Measurements from ENCODE around the gene FOLR1. TPM values are rescaled to one million over a fixed set of nuclear protein-coding genes. Genes with fewer than 3 reads are reported as not detected.
"Not testable (repeated sequence)": the region's sequence is repeated elsewhere in the genome, so short reads cannot be mapped to it uniquely, and the experiment has no call there.

The FOLR1 gene
- total RNA-seq, 1 experiment from 2014 or later = 2.7 TPM

GRCh38 chr11:72150882-72151281 is 41.1 kb upstream of the FOLR1 start:
- intact Hi-C loops (cut with micrococcal nuclease; ENCODE audit: unreplicated experiment) = no loop called here
- H3K36me3 Mint-ChIP-seq (ENCODE audit: insufficient read depth, unreplicated experiment) = no peaks in the 10 kb centered on the region
- CTCF ChIA-PET = no interaction called here
- no peak for TF ChIP-seq CTCF (IDR thresholded peaks at IDR 0.05; ENCODE audit: unreplicated experiment)
- no peaks in the 10 kb centered on the region for H3K9me3 Mint-ChIP-seq (ENCODE audit: low read depth, unreplicated experiment)
- no peak overlapping the region for H3K27ac Mint-ChIP-seq (ENCODE audit: unreplicated experiment)
- BruUV-seq (replicated peaks) = no TSS peak
- H3K4me1 Mint-ChIP-seq (ENCODE audit: low read depth, unreplicated experiment) = no peaks in the 10 kb centered on the region
- DNase-seq = no peak
- no peak overlapping the region for H3K4me3 Mint-ChIP-seq (ENCODE audit: low read depth, unreplicated experiment)
- peaks cover 7% of the 10 kb centered on the region for H3K27me3 Mint-ChIP-seq (ENCODE audit: unreplicated experiment)

GRCh38 chr11:72153874-72154273 is 38.1 kb upstream of the FOLR1 start:
- H3K27ac Mint-ChIP-seq (ENCODE audit: unreplicated experiment); H3K4me3 Mint-ChIP-seq (ENCODE audit: low read depth, unreplicated experiment); DNase-seq; intact Hi-C loops (cut with micrococcal nuclease; ENCODE audit: unreplicated experiment); BruUV-seq (replicated peaks); H3K36me3 Mint-ChIP-seq (ENCODE audit: insufficient read depth, unreplicated experiment); H3K9me3 Mint-ChIP-seq (ENCODE audit: low read depth, unreplicated experiment); H3K4me1 Mint-ChIP-seq (ENCODE audit: low read depth, unreplicated experiment): not testable (repeated sequence)
- CTCF ChIA-PET = interaction anchor here (0.9 kb wide), 1 partner anchor 9 kb away, joined by 4 read pairs; no protein-coding TSS in a partner anchor
- peaks cover 13% of the 10 kb centered on the region for H3K27me3 Mint-ChIP-seq (ENCODE audit: unreplicated experiment)

GRCh38 chr11:72154816-72155215 is 37.1 kb upstream of the FOLR1 start:
- Mint-ChIP-seq H3K4me1 (ENCODE audit: low read depth, unreplicated experiment) (no peaks in the 10 kb centered on the region), H3K36me3 (ENCODE audit: insufficient read depth, unreplicated experiment) (no peaks in the 10 kb centered on the region), H3K27me3 (ENCODE audit: unreplicated experiment) (peaks cover 22% of the 10 kb centered on the region), H3K4me3 (ENCODE audit: low read depth, unreplicated experiment) (no peak overlapping the region), H3K9me3 (ENCODE audit: low read depth, unreplicated experiment) (no peaks in the 10 kb centered on the region), H3K27ac (ENCODE audit: unreplicated experiment) (no peak overlapping the region)
- no peak for TF ChIP-seq CTCF (IDR thresholded peaks at IDR 0.05; ENCODE audit: unreplicated experiment)
- intact Hi-C loops (cut with micrococcal nuclease; ENCODE audit: unreplicated experiment) = no loop called here
- DNase-seq = no peak
- BruUV-seq (replicated peaks) = no TSS peak
- CTCF ChIA-PET = no interaction called here

- no peak for DNase-seq
- intact Hi-C loops (cut with micrococcal nuclease; ENCODE audit: unreplicated experiment) = no loop called here
- TF ChIP-seq CTCF (IDR thresholded peaks at IDR 0.05; ENCODE audit: unreplicated experiment) = no peak
- Mint-ChIP-seq H3K9me3 (ENCODE audit: low read depth, unreplicated experiment) (no peaks in the 10 kb centered on the region), H3K4me3 (ENCODE audit: low read depth, unreplicated experiment) (no peak overlapping the region), H3K4me1 (ENCODE audit: low read depth, unreplicated experiment) (no peaks in the 10 kb centered on the region), H3K36me3 (ENCODE audit: insufficient read depth, unreplicated experiment) (no peaks in the 10 kb centered on the region), H3K27me3 (ENCODE audit: unreplicated experiment) (peaks cover 29% of the 10 kb centered on the region), H3K27ac (ENCODE audit: unreplicated experiment) (no peak overlapping the region)
- CTCF ChIA-PET = no interaction called here
- BruUV-seq (replicated peaks) = no TSS peak
Measured at GRCh38 chr11:72155751-72156150, 36.2 kb upstream of the FOLR1 start.

- no peak for DNase-seq
- Mint-ChIP-seq H3K9me3 (ENCODE audit: low read depth, unreplicated experiment) (no peaks in the 10 kb centered on the region), H3K4me3 (ENCODE audit: low read depth, unreplicated experiment) (no peak overlapping the region), H3K27ac (ENCODE audit: unreplicated experiment) (no peak overlapping the region), H3K4me1 (ENCODE audit: low read depth, unreplicated experiment) (no peaks in the 10 kb centered on the region), H3K27me3 (ENCODE audit: unreplicated experiment) (peaks cover 25% of the 10 kb centered on the region), H3K36me3 (ENCODE audit: insufficient read depth, unreplicated experiment) (no peaks in the 10 kb centered on the region)
- no peak for TF ChIP-seq CTCF (IDR thresholded peaks at IDR 0.05; ENCODE audit: unreplicated experiment)
- intact Hi-C loops (cut with micrococcal nuclease; ENCODE audit: unreplicated experiment) = no loop called here
- no TSS peak for BruUV-seq (replicated peaks)
- CTCF ChIA-PET = no interaction called here
Measured at GRCh38 chr11:72157131-72157530, 34.8 kb upstream of the FOLR1 start.

Measured in Calu3 (cell line).